ENCODE data around the gene IL17D.
"Not testable (repeated sequence)": the region's sequence is repeated elsewhere in the genome, so short reads cannot be mapped to it uniquely, and the experiment has no call there.

IL17D gene

GRCh38 chr13:20721058-20721453 lies 17.6 kb downstream of the IL17D start:
- no peak for DNase-seq

GRCh38 chr13:20721454-20722357 lies 18.2 kb downstream of the IL17D start:
- DNase-seq, result no peak

- no peak for DNase-seq
These were observed 24.4 kb downstream of the IL17D start for GRCh38 chr13:20727856-20728255.

- no peak for DNase-seq
These were observed 25.2 kb downstream of the IL17D start for GRCh38 chr13:20728579-20729311.

GRCh38 chr13:20729633-20730585 lies 26.4 kb downstream of the IL17D start:
- DNase-seq, result no peak

- DNase-seq, result no peak
These were observed 35.1 kb downstream of the IL17D start for GRCh38 chr13:20738616-20739015.

GRCh38 chr13:20740021-20740420 lies 36.5 kb downstream of the IL17D start:
- DNase-seq, result no peak

- not testable (repeated sequence) for DNase-seq
These were observed 40.4 kb downstream of the IL17D start for GRCh38 chr13:20743830-20744404.

GRCh38 chr13:20749377-20749776 lies 45.9 kb downstream of the IL17D start:
- DNase-seq, result no peak

GRCh38 chr13:20754009-20754408 lies 50.5 kb downstream of the IL17D start:
- no peak for DNase-seq

- DNase-seq, result no peak
These were observed 57.4 kb downstream of the IL17D start for GRCh38 chr13:20760872-20761271.

GRCh38 chr13:20767309-20767943 lies 63.9 kb downstream of the IL17D start:
- no peak for DNase-seq

GRCh38 chr13:20769091-20769490 lies 65.6 kb downstream of the IL17D start:
- no peak for DNase-seq

- no peak for DNase-seq
These were observed 66.3 kb downstream of the IL17D start for GRCh38 chr13:20769834-20770233.

Measured in SW 1271 (cell line).